ENCODE results near the gene HCRT. TPM values are rescaled to one million over a fixed set of nuclear protein-coding genes. Genes with fewer than 3 reads are reported as not detected.
"Not testable (repeated sequence)": the region's sequence is repeated elsewhere in the genome, so short reads cannot be mapped to it uniquely, and the experiment has no call there.

The HCRT gene
- polyA plus RNA-seq, 6 donors from 2014 or later, result not detected

DNA sequence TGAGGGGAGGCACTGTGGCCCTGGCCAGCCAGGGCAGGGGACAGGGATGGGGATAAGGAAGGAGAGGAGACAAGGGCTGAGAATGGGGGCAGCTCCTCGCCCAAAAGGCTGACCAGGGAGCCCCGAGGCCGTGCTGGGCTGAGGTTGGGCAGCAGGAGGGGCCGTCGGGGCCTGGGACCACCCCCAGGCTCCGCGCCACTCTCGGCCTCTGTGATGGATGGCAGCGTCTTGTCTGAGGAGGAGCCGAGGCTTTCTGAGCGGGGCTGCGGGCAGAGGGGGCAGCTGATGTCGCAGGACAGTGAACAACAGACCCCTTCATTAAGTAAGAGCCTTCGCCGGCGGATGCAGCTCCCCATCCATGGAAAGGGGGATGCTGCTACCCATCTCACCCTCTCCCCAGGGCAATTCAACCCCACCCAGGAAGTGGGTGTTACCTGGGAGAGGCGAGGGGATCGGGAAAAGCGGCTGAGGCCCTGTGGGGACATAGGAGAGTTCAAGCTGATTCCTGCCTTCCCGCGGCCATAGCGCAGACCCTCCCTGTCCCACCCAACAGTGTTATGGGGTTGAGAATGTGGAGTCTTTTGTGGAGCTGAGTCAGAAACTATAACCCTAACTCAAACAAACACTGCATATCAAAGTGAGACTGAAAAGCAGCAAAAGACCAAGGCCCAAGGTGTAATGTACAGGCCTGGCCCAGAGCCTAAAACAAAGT is 21.4 kb downstream of the HCRT start:
- ATAC-seq (ENCODE audit: low read depth in 2 of 2), result no peak
- Mint-ChIP-seq H3K27ac (peak overlapping the region in 1 of 6 donors; percentile 42), H3K9me3 (no peaks in the 10 kb centered on the region), H3K36me3 (no peaks in the 10 kb centered on the region), H3K4me1 (peaks cover 0 to 18% (median 7%) of the 10 kb centered on the region in 3 donors), H3K27me3 (no peaks in the 10 kb centered on the region), H3K4me3 (no peak overlapping the region)
- DNase-seq, result no peak

DNA sequence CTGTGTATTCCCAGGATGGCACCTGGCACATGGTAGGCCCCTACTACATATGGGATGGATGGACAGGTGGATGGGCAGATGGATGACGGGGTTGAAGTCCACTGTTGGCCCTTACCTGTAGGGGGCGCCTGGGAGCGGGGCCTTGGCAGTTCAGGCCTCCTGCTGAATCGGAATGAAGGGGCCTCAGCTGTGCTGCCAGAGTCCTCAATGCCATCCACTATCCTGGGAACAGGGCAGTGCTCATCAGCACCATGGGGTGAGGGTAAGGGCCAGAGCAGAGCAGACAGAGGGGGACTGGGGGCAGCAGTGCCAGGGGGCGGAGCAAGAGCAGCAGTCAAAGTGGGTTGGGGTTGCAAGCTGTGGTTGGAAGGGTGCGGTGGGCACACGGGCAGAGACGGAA is 22.1 kb downstream of the HCRT start:
- DNase-seq, result no peak
- peaks cover 0 to 17% (median 7%) of the 10 kb centered on the region in 3 donors for H3K4me1 Mint-ChIP-seq
- peak overlapping the region in 2 of 8 donors; percentile 28 to 40 for H3K4me3 Mint-ChIP-seq
- H3K27ac Mint-ChIP-seq, result no peak overlapping the region
- no peaks in the 10 kb centered on the region for H3K27me3 Mint-ChIP-seq
- no peak for ATAC-seq (ENCODE audit: low read depth in 2 of 2)
- H3K36me3 Mint-ChIP-seq, result no peaks in the 10 kb centered on the region
- H3K9me3 Mint-ChIP-seq, result no peaks in the 10 kb centered on the region

DNA sequence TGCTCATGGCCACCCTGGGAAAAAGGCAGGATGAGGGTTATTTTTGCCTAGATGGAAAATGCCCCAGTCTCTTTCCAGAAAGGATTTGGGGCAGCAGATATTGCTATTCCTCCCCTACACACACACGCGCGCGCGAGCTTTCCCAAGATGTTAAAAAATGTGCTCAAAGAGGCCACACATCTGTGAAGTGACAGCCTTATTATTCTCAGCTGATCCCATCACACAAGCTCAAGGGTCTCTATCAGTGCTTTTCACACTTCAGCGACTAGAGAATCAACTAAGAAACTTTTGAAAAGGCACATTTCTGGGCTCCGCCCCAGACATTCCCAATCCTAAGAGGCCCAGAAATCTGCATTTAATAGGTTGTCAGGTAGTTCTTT is 24.7 kb downstream of the HCRT start:
- no peak for ATAC-seq (ENCODE audit: low read depth in 2 of 2)

DNA sequence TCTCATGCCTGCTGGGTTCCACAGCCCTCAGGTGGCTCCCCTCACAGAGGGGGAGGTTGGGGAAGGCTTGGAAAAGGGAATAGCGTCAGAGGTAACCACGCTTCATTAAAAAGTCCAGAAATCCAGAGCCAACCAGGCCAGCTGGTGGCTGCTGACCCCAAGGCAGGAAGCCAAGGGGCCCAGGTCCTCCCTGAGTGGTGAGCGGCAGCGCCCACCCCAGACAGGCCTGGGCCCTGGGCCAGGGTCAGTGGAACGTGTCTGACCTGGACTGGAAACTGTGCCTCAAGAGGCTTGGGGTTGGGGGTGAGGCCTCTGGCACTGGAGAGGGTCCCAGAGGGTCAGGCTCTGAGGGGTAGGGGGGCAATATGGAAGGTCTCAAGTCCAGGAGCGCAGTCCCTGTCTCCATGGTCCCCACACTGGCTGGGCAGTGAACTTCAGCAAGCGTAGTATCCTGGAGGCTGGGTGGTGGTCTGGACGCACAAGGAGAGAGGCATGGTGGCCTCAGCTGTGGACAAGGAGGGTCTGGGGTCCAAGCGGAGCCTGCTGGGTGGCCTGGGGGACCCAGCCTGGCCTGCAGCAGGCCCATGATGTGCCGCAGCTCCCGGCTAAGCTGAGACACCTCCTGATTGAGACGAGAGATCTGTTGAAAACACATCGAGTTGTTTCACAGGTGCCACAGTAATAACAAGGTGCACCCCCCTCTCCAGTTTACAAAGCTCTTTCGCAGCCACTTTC is 25.3 kb downstream of the HCRT start:
- H3K4me1 Mint-ChIP-seq, result peaks cover 4 to 15% (median 14%) of the 10 kb centered on the region in 3 donors
- H3K36me3 Mint-ChIP-seq, result no peaks in the 10 kb centered on the region
- ATAC-seq (ENCODE audit: low read depth in 2 of 2), result no peak
- DNase-seq, result no peak
- H3K27me3 Mint-ChIP-seq, result no peaks in the 10 kb centered on the region
- H3K9me3 Mint-ChIP-seq, result peaks cover 0 to 4% (median 0%) of the 10 kb centered on the region in 7 donors
- peak overlapping the region in 2 of 6 donors; percentile 54 to 93 for H3K27ac Mint-ChIP-seq
- no peak overlapping the region for H3K4me3 Mint-ChIP-seq

More for the DNA sequence above, 24.7 kb downstream of the HCRT start:
- H3K4me3 Mint-ChIP-seq, result no peak overlapping the region
- no peak for DNase-seq
- peaks cover 2 to 13% (median 13%) of the 10 kb centered on the region in 3 donors for H3K4me1 Mint-ChIP-seq
- no peaks in the 10 kb centered on the region for H3K36me3 Mint-ChIP-seq
- peaks cover 0 to 4% (median 0%) of the 10 kb centered on the region in 7 donors for H3K9me3 Mint-ChIP-seq
- H3K27me3 Mint-ChIP-seq, result no peaks in the 10 kb centered on the region
- no peak overlapping the region for H3K27ac Mint-ChIP-seq

DNA sequence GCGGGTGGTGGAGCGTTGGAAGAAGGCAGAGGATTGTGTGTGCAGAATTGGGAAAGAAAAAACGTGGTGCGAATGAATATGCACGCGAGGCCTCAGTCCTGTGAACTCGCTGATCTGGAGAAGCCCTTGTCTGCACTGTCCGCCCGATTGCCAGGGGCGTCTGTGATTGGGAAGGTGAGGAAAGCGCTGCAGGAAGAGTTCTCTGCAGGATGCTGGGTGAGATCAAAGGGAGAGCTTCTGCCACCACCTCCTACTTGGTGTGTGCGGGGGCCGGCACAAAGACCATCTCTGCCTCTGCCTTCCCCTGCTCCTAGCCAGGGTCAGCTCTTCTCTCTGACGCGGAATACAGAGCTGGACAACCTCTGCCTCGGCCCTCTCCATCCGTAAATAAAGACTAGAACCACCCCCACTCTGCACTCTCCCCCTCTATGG is 29.6 kb downstream of the HCRT start:
- Mint-ChIP-seq H3K27ac (peak overlapping the region in 3 of 6 donors; percentile 80 to 94 (median 83)), H3K4me1 (peaks cover 25 to 43% (median 37%) of the 10 kb centered on the region in 3 donors), H3K4me3 (peak overlapping the region; percentile 86 to 98 (median 96)), H3K27me3 (no peaks in the 10 kb centered on the region), H3K36me3 (no peaks in the 10 kb centered on the region), H3K9me3 (peaks cover 0 to 4% (median 0%) of the 10 kb centered on the region in 7 donors)
- ATAC-seq (ENCODE audit: low read depth in 2 of 2) (no peak), DNase-seq (no peak)

DNA sequence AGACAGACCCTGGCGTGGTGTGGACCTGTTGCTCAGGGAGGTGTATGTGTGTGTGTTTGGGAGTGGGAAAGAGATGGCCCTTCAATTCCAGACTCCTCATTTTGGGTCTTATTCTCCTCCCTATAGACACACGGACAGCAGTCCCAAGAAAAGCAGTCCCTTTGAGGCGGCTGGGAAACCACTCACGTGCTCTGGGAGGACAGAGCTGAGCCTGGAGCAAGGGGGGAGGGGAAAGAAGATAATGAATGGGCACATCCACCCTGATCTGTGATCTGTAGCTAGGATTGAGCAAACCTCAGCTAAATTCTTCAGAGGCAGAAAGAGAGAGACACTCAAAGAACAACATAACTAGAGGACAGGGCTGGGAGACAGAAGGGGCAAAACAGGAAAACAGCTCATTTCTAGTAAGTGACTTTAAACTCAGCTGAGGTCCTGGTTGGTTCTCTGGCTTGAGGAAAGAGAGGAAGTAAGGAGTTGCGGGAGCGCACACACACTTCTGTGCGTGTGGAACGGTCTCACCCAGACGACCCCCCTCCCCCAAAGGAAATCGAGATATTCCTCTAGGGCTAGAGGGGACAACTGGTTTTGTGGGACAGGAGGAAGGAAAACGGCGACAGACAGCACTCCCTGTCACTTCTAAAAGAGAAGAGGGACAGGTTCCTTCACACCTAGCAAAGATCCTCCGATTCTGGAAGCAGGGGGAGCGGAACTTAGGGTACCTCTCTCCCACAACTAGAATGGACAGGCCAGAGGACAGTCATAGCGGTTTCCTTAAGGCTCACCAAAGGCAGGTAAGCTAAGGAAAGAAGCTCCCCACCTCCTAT is 31.1 kb downstream of the HCRT start:
- H3K36me3 Mint-ChIP-seq, result no peaks in the 10 kb centered on the region
- H3K4me1 Mint-ChIP-seq, result peaks cover 25 to 48% (median 37%) of the 10 kb centered on the region in 3 donors
- DNase-seq, result no peak

DNA sequence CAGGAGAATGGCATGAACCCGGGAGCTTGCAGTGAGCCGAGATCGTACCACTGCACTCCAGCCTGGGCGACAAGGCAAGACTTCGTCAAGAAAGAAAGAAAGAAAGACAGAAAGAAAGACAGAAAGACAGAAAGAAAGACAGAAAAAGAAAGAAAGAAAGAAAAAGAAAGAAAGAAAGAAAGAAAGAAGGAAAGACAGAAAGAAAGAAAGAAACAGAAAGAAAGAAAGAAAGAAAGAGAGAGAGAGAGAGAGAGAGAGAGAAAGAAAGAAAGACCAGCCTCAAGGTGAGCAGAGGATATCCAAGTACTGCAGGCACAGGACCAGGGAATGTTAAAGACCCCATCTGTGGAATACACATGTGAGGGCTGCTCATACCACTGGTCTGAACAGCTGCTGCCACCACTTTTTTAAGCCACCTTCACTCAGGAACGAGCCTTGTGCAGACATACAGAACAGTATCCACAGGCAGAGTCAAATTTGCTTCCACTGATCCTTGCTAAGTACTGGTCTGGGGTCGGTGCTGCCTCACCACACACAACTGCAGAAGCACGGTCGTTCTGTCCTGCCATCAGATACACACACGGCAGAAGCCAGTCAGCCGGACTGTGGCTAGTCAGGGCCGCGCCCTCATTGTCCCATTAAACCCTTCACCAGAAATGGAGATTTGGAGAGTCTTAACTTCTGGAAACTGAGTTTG is 38.2 kb downstream of the HCRT start:
- Mint-ChIP-seq H3K4me3 (peak overlapping the region in 1 of 8 donors; percentile 43), H3K4me1 (peaks cover 27 to 49% (median 38%) of the 10 kb centered on the region in 3 donors), H3K27me3 (no peaks in the 10 kb centered on the region), H3K36me3 (peaks cover 6 to 14% of the 10 kb centered on the region in 2 donors), H3K9me3 (no peaks in the 10 kb centered on the region), H3K27ac (peak overlapping the region in 3 of 6 donors; percentile 77 to 91 (median 81))
- DNase-seq (no peak), ATAC-seq (ENCODE audit: low read depth in 2 of 2) (no peak)

More for the DNA sequence above, 31.1 kb downstream of the HCRT start:
- peak overlapping the region; percentile 74 to 96 (median 96) for H3K27ac Mint-ChIP-seq
- H3K4me3 Mint-ChIP-seq, result peak overlapping the region; percentile 86 to 98 (median 96)
- peaks cover 0 to 4% (median 0%) of the 10 kb centered on the region in 7 donors for H3K9me3 Mint-ChIP-seq
- H3K27me3 Mint-ChIP-seq, result no peaks in the 10 kb centered on the region
- no peak for ATAC-seq (ENCODE audit: low read depth in 2 of 2)

DNA sequence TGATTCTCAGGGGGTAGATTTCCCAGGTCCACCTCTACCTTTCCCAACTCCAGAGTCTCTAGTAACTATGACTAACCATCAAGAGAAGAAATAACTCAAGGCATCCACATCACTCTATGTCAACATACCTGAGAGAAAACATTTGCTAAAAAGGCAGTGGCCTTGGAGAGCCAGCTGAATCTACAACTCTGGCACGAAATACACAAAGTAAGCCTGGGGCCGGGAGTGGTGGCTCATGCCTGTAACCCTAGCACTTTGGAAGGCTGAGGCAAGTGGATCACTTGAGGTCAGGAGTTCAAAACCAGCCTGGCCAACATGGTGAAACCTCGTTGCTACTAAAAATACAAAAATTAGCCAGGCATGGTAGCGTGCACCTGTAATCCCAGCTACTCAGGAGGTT is 42.1 kb downstream of the HCRT start:
- peak overlapping the region in 2 of 6 donors; percentile 13 to 38 for H3K27ac Mint-ChIP-seq
- not testable (repeated sequence) for H3K4me3 Mint-ChIP-seq; H3K27me3 Mint-ChIP-seq; ATAC-seq (ENCODE audit: low read depth in 2 of 2); DNase-seq; H3K9me3 Mint-ChIP-seq
- peaks cover 30 to 57% (median 57%) of the 10 kb centered on the region in 3 donors for H3K4me1 Mint-ChIP-seq
- peaks cover 6 to 14% of the 10 kb centered on the region in 2 donors for H3K36me3 Mint-ChIP-seq

DNA sequence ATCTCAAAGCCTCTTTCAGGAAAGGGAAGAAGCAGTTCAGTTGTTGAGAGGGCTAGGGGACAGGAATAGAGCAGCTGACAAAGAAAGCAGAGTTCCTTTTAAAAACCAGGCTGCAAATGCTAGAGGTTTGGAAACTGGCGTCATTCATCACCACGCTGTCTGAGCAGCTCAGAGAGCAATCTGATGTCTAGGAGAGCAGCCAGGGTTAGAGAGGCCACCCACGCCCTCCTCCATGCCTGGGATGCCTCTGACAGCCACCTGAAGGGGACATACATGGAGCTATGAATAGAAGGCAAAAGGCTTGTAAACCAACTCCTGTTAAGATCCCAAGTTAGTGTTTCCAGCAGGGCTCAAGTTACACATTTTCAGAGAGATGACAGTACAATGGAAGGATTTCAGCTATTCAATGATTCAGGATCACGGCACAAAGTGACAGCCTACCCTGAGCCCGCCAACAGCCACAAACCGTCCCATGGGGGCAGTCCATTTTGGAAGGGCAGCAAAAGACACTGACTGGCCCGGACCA is 42.8 kb downstream of the HCRT start:
- H3K27ac Mint-ChIP-seq, result peak overlapping the region in 1 of 6 donors; percentile 66
- DNase-seq, result no peak
- peaks cover 30 to 59% (median 57%) of the 10 kb centered on the region in 3 donors for H3K4me1 Mint-ChIP-seq
- no peak overlapping the region for H3K4me3 Mint-ChIP-seq
- H3K9me3 Mint-ChIP-seq, result no peaks in the 10 kb centered on the region
- ATAC-seq (ENCODE audit: low read depth in 2 of 2), result no peak
- no peaks in the 10 kb centered on the region for H3K27me3 Mint-ChIP-seq
- H3K36me3 Mint-ChIP-seq, result peaks cover 6 to 10% of the 10 kb centered on the region in 2 donors

DNA sequence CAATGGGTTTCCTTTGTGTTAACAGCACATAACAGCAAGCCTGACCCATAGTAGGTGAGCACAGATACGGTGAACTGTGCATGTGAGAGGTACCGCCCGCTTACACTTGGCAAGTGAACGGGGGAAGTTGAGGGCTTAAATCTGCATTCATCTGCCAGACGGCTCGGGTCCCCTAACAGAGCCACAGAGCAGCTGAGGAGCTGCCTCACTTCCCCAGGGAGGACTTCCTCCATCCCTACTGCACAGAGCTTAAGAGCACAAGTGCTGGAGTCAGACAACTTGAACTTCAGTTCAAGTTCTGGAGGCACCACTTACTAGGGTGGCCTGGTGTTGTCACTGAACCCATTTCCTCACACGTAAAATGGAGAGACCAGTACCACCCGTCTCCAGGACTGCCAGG is 43.9 kb downstream of the HCRT start:
- peaks cover 27 to 63% (median 54%) of the 10 kb centered on the region in 3 donors for H3K4me1 Mint-ChIP-seq
- peak overlapping the region in 1 of 8 donors; percentile 18 for H3K4me3 Mint-ChIP-seq
- H3K36me3 Mint-ChIP-seq, result peaks cover 0 to 6% of the 10 kb centered on the region in 2 donors

DNA sequence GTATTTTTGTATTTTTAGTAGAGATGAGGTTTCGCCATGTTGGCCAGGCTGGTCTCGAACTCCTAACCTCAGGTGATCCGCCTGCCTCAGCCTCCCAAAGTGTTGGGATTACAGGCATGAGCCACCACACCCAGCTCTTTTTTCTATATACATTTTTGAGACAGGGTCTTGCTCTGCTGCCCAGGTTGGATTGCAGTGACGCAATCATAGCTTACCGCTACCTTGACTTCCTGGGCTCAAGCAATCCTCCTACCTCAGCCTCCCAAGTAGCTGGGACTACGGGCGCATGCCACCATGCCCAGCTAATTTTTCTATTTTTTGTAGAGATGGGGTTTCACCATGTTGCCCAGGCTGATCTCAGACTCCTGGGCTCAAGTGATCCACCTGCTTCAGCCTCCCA is 44.6 kb downstream of the HCRT start:
- Mint-ChIP-seq H3K4me3 (peak overlapping the region in 1 of 8 donors; percentile 18), H3K4me1 (peaks cover 32 to 70% (median 61%) of the 10 kb centered on the region in 3 donors), H3K27ac (peak overlapping the region in 3 of 6 donors; percentile 24 to 39 (median 37)), H3K36me3 (peaks cover 0 to 10% of the 10 kb centered on the region in 2 donors)
- H3K27me3 Mint-ChIP-seq; DNase-seq; ATAC-seq (ENCODE audit: low read depth in 2 of 2); H3K9me3 Mint-ChIP-seq: not testable (repeated sequence)

More for the DNA sequence above, 43.9 kb downstream of the HCRT start:
- Mint-ChIP-seq H3K27ac (no peak overlapping the region), H3K9me3 (no peaks in the 10 kb centered on the region), H3K27me3 (no peaks in the 10 kb centered on the region)
- ATAC-seq (ENCODE audit: low read depth in 2 of 2) (no peak), DNase-seq (no peak)

DNA sequence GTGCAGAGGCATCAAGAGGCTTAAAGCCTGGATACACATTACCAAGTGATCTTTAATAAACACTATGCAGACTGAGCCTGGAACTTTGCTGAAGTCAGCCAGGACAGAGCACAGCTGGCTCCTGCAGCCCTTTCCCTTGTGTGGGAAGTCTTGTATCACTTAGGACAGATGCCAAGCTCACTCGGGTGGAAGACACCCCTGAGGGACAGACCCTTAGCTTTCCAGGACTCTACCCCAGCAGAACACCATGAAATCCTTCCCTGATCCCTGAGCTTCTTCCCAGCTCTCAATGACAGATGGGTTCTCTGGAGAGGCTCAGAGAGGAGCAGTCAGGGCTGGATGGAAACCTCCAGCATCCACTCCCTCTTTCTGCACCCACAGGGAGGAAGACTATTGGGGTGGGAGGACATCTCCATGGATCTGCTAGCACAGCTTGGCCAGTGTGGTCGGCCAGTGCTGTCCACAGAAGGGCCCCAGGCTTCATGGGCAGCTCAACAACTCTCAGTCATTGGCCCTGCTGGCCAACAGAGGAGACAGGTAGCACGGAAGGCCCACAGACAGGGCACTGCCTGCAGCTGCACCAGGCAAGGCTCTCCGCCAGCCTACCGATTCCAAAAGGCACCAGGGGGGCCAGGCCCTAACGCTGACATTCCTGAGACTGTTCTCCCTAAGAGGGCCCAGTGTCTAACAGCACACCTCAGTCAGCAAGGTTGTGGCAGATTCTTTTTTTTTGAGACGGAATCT is 46.3 kb downstream of the HCRT start:
- DNase-seq, result no peak

More for the DNA sequence above, 46.3 kb downstream of the HCRT start:
- peaks cover 0 to 11% of the 10 kb centered on the region in 2 donors for H3K36me3 Mint-ChIP-seq
- H3K4me3 Mint-ChIP-seq, result no peak overlapping the region
- ATAC-seq (ENCODE audit: low read depth in 2 of 2), result no peak
- H3K27ac Mint-ChIP-seq, result peak overlapping the region in 3 of 6 donors; percentile 34 to 83 (median 57)
- no peaks in the 10 kb centered on the region for H3K9me3 Mint-ChIP-seq
- peaks cover 40 to 82% (median 67%) of the 10 kb centered on the region in 3 donors for H3K4me1 Mint-ChIP-seq
- H3K27me3 Mint-ChIP-seq, result no peaks in the 10 kb centered on the region

Measured in naive B cell (primary cell).